SJSA1 (cell line): ENCODE data around the gene PAPOLB. TPM values are rescaled to one million over a fixed set of nuclear protein-coding genes. Genes with fewer than 3 reads are reported as not detected.
"Not testable (repeated sequence)": the region's sequence is repeated elsewhere in the genome, so short reads cannot be mapped to it uniquely, and the experiment has no call there.

ENCODE experiments used
- DNase-seq, 2 experiments: peaks; one replicate each; pipeline ENCODE4 v3.0.0-alpha.2; 2015 to 2020; ENCODE audit warnings: low spot score in 2 of 2, low read depth in 1 of 2
- H3K27ac ChIP-seq: fragments of 250-450 bp; sonication (Bioruptor Pico); 2 replicates; pipeline ENCODE4 v1.5.1; 2020; ENCODE audit warnings: mild to moderate bottlenecking, moderate library complexity
- H3K27me3 ChIP-seq: fragments of 250-450 bp; sonication (Bioruptor Pico); replicated peaks from 2 replicates; pipeline ENCODE4 v1.5.1; 2020; ENCODE audit warnings: mild to moderate bottlenecking, moderate library complexity
- H3K36me3 ChIP-seq: fragments of 250-450 bp; sonication (Bioruptor Pico); 2 replicates; pipeline ENCODE4 v1.5.1; 2020; ENCODE audit warnings: mild to moderate bottlenecking
- H3K4me1 ChIP-seq: fragments of 250-450 bp; sonication (Bioruptor Pico); replicated peaks from 2 replicates; pipeline ENCODE4 v1.6.1; 2021; ENCODE audit warnings: mild to moderate bottlenecking
- H3K4me3 ChIP-seq: fragments of 250-450 bp; sonication (Bioruptor Pico); 2 replicates; pipeline ENCODE4 v1.5.1; 2020; ENCODE audit warnings: mild to moderate bottlenecking
- H3K9me3 ChIP-seq: fragments of 250-450 bp; sonication (Bioruptor Pico); replicated peaks from 2 replicates; pipeline ENCODE4 v1.5.1; 2020; ENCODE audit warnings: mild to moderate bottlenecking
- total RNA-seq: library from RNA; depleted of rRNA; stranded (reverse); fragments of >200 nt; shearing (Covaris generic); gene quantifications from 2 replicates; pipeline ENCODE4 v1.2.3, GENCODE V29; 2014; rRNA removed

PAPOLB gene
- total RNA-seq = not detected in 2 replicates

DNA sequence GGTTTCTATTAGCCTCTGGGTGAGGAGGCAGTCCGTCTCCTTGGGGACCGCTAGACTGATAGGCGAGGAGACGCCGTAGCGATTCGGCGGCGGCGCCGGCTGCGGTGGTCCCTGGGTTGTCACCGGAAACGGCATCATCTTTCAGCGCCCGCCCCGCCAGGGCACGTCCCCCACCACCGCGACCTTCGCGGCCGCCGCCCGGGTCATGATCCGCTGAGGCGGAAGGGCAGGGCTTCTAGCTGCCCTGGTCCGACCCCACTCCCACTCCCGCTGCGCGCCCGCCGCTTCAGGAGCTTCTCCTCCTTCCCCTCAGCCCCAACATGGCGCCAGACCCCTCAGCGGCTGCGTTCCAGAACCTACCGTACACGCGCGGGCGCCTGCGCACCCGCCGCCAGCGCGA, at the start of gene PAPOLB:
PAPOLB (minus strand) TSS at position 358 of the 400 bp plus-strand sequence; CDS start at position 138, 220 bp downstream.
- Histone ChIP-seq H3K36me3 (no peaks in the 10 kb centered on the region), H3K27me3 (peaks cover 48% of the 10 kb centered on the region), H3K9me3 (no peaks in the 10 kb centered on the region; the same call in 1 of the 2 replicates), H3K4me1 (no peaks in the 10 kb centered on the region), H3K27ac (no peak within 1 kb of the TSS), H3K4me3 (no peak within 1 kb of the TSS)
- DNase-seq = no peak

GRCh38 chr7:4911111-4911828, 49.4 kb upstream of the PAPOLB start:
- H3K9me3 ChIP-seq = no peaks in the 10 kb centered on the region
- H3K36me3 ChIP-seq = no peaks in the 10 kb centered on the region
- no peaks in the 10 kb centered on the region for H3K4me1 ChIP-seq
- no peak overlapping the region for H3K4me3 ChIP-seq
- H3K27ac ChIP-seq = no peak overlapping the region
- no peaks in the 10 kb centered on the region for H3K27me3 ChIP-seq
- no peak for DNase-seq

DNA sequence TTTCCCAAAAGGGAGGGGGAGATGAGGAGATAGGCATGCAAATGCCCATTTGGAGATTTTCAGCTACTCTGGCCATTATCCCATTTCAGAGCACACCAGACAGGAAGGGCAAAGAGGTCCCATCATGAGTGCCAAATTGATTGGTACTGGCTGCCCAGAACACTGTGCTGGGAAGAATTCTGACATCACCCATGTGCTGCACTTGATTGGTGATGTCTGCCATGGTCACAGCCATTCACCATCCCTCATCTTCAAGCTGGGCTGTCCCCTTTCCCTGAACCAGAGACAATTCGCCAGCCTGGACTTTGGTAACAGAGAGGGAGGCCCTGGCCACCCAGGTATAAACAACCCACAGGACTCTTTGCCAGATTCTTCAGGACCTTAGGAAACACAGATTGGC, 44.9 kb upstream of the PAPOLB start:
- Histone ChIP-seq H3K27ac (no peak overlapping the region), H3K9me3 (no peaks in the 10 kb centered on the region), H3K27me3 (peaks cover 13% of the 10 kb centered on the region; the same call in 1 of the 2 replicates), H3K4me3 (no peak overlapping the region), H3K36me3 (no peaks in the 10 kb centered on the region), H3K4me1 (no peaks in the 10 kb centered on the region)
- no peak for DNase-seq

DNA sequence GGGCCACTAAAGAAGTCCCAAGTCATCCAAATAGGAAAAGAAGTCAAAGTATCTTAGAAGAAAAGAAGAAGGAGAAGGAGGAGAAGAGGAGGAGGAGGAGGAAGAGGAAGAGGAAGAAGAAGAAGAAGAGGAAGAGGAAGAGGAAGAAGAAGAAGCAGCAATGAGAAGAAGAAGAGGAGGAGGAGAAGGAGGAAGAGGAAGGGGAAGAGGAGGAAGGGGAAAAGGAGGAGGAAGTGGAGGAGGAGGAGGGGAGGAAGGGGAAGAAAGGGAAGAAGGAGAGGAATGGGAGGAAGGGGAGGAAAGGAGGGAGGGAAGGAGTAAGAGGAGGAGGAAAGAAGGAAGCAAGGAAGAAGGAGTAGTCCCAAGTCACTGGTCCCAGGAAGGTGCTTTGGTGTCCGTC, 43.3 kb upstream of the PAPOLB start:
- no peak for DNase-seq
- Histone ChIP-seq H3K4me3 (no peak overlapping the region), H3K4me1 (no peaks in the 10 kb centered on the region), H3K36me3 (no peaks in the 10 kb centered on the region), H3K27ac (no peak overlapping the region), H3K9me3 (no peaks in the 10 kb centered on the region), H3K27me3 (peaks cover 15% of the 10 kb centered on the region; the same call in 1 of the 2 replicates)

GRCh38 chr7:4904346-4904745, 42.5 kb upstream of the PAPOLB start:
- Histone ChIP-seq H3K9me3 (no peaks in the 10 kb centered on the region), H3K36me3 (no peaks in the 10 kb centered on the region), H3K4me1 (no peaks in the 10 kb centered on the region), H3K27ac (no peak overlapping the region), H3K27me3 (peaks cover 15% of the 10 kb centered on the region; the same call in 1 of the 2 replicates), H3K4me3 (no peak overlapping the region)
- DNase-seq = no peak

DNA sequence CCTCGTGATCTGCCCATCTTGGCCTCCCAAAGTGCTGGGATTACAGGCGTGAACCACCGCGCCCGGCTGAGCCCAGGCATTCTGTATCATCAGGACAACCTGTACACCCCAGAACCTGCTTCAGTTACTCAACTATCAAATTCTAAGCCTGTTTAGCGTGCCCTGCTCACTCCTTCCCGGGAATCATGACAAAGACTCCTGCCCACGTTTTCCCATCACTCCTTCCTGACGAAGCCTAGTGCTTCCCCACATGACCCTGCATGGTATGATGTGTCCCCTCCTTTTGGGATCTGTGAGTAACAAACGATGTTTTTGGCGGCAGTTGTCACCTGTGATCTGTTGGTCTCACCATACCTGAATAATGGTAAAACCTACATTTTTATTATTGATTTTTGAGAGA, 33.9 kb upstream of the PAPOLB start:
- Histone ChIP-seq H3K27me3 (no peaks in the 10 kb centered on the region), H3K9me3 (no peaks in the 10 kb centered on the region), H3K36me3 (no peaks in the 10 kb centered on the region), H3K4me3 (no peak overlapping the region), H3K27ac (no peak overlapping the region), H3K4me1 (no peaks in the 10 kb centered on the region)
- DNase-seq = no peak

GRCh38 chr7:4894482-4894881, 32.7 kb upstream of the PAPOLB start:
- Histone ChIP-seq H3K36me3 (no peaks in the 10 kb centered on the region), H3K27ac (no peak overlapping the region), H3K27me3 (no peaks in the 10 kb centered on the region), H3K9me3 (no peaks in the 10 kb centered on the region), H3K4me3 (no peak overlapping the region), H3K4me1 (no peaks in the 10 kb centered on the region)
- DNase-seq = no peak

- Histone ChIP-seq H3K4me1 (no peaks in the 10 kb centered on the region), H3K27me3 (no peaks in the 10 kb centered on the region), H3K27ac (no peak overlapping the region), H3K4me3 (no peak overlapping the region), H3K9me3 (no peaks in the 10 kb centered on the region), H3K36me3 (no peaks in the 10 kb centered on the region)
- no peak for DNase-seq
These were observed 32.2 kb upstream of the PAPOLB start for GRCh38 chr7:4893929-4894475.

GRCh38 chr7:4893188-4893587, 31.4 kb upstream of the PAPOLB start:
- H3K27me3 ChIP-seq, H3K36me3 ChIP-seq: not testable (repeated sequence)

DNA sequence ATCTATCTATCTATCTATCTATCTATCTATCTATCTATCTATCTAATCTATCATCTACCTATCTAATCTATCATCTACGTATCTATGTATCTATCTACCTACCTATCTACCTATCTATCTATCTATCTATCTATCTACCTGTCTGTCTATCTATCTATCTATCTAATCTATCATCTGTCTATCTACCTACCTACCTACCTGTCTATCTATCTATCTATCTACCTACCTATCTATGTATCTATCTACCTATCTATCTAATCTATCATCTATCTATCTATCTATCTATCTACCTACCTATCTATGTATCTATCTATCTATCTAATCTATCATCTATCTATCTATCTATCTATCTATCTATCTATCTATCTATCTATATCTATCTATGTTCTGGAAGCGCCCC, 29.7 kb upstream of the PAPOLB start:
- not testable (repeated sequence) for H3K27ac ChIP-seq, H3K9me3 ChIP-seq, H3K4me3 ChIP-seq, H3K36me3 ChIP-seq, DNase-seq, H3K4me1 ChIP-seq, H3K27me3 ChIP-seq

More at GRCh38 chr7:4893188-4893587, 31.4 kb upstream of the PAPOLB start:
- not testable (repeated sequence) for H3K4me1 ChIP-seq, DNase-seq, H3K9me3 ChIP-seq, H3K4me3 ChIP-seq, H3K27ac ChIP-seq

DNA sequence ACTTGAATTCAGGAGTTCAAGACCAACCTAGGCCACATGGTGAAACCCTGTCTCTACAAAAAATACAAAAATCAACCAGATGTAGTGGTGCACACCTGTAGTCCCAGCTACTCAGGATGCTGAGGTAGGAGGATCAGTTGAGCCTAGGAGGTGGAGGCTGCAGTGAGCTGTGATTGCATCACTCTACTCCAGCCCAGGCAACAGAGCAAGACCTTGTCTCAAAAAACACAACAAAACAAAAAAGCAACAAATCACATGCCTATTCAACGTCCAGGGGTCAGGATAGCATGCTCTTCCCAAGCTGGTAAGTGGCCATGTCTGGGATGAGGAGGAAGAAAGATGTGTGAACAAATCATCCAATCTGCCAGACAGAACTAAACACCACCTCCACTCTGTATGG, 27.9 kb upstream of the PAPOLB start:
- Histone ChIP-seq H3K9me3 (no peaks in the 10 kb centered on the region), H3K36me3 (no peaks in the 10 kb centered on the region), H3K4me3 (no peak overlapping the region), H3K27me3 (0 out of 2 replicates have a peak, but pooled peaks cover 16% of the 10 kb centered on the region), H3K4me1 (no peaks in the 10 kb centered on the region), H3K27ac (no peak overlapping the region)
- no peak for DNase-seq

DNA sequence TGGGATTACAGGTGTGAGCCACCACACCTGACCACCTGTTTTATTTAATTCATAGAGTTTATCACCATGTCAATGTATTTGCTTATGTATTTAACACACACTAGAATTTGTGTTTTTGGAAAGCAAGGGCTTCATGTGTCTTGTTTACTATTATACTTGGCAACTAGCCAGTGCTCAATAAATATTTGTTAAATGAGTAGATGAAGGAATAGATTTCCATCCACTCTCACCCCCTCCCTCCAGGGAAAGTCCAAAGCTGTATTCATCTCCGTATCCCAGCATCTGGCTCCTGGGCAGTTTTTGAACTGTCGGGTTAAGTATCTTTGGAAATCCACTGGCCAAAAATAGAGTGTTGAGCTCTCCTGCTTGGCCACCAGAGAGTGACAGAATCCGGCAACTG, 26.3 kb upstream of the PAPOLB start:
- peaks cover 31% of the 10 kb centered on the region for H3K27me3 ChIP-seq

DNA sequence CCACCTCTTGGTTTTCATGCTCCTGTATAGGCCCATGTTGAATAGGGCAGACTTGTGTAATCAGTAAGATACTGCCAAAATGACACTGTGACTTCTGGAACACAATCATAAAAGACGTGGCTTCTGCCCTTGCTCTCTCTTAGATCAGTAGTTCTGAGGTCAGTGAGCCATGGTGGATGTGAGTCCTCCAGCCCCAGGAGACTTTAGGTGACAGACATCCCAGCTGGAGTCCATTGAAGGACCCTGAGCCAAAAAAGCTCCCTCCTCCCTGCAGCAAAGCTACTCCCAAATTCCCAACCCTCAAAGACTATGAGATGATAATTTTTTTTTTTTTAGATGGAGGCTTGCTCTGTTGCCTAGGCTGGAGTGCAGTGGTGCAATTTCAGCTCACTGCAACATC, 24.8 kb upstream of the PAPOLB start:
- peaks cover 3% of the 10 kb centered on the region; the same call in 1 of the 2 replicates for H3K9me3 ChIP-seq
- DNase-seq = no peak
- H3K27me3 ChIP-seq = peaks cover 46% of the 10 kb centered on the region
- H3K27ac ChIP-seq = no peak overlapping the region
- no peaks in the 10 kb centered on the region for H3K36me3 ChIP-seq
- peaks cover 10% of the 10 kb centered on the region for H3K4me1 ChIP-seq
- no peak overlapping the region for H3K4me3 ChIP-seq

More for the DNA sequence above, 26.3 kb upstream of the PAPOLB start:
- Histone ChIP-seq H3K4me1 (peaks cover 6% of the 10 kb centered on the region), H3K9me3 (peaks cover 2% of the 10 kb centered on the region; the same call in 1 of the 2 replicates), H3K27ac (no peak overlapping the region), H3K36me3 (no peaks in the 10 kb centered on the region), H3K4me3 (no peak overlapping the region)
- no peak for DNase-seq

GRCh38 chr7:4885317-4885807, 23.5 kb upstream of the PAPOLB start:
- DNase-seq = no peak
- H3K4me1 ChIP-seq = peaks cover 10% of the 10 kb centered on the region
- H3K27ac ChIP-seq = no peak overlapping the region
- H3K9me3 ChIP-seq = peaks cover 3% of the 10 kb centered on the region; the same call in 1 of the 2 replicates
- H3K4me3 ChIP-seq = no peak overlapping the region
- H3K36me3 ChIP-seq = no peaks in the 10 kb centered on the region
- H3K27me3 ChIP-seq = peaks cover 50% of the 10 kb centered on the region
